ENCODE results near the gene TSPAN12.

DNA sequence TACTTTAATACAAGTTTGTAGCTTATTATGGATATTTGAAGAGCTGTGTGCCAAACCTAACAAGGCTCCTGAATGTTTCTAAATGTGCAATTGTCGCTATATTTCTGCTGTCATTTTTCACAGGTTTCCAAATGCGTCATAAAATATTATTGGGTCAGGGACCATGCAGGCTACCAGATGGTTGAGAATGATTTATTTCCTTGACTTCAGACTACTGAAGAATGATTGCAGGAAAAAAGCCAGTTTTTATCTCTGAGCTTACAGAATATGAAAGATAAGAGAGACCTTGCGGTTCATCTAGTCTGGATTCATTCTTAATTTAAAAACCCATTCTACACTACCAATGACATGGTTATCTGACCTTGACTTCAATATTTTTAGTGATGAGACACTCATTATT, 55.2 kb downstream of the TSPAN12 start:
- TF ChIP-seq, protein P1, sequence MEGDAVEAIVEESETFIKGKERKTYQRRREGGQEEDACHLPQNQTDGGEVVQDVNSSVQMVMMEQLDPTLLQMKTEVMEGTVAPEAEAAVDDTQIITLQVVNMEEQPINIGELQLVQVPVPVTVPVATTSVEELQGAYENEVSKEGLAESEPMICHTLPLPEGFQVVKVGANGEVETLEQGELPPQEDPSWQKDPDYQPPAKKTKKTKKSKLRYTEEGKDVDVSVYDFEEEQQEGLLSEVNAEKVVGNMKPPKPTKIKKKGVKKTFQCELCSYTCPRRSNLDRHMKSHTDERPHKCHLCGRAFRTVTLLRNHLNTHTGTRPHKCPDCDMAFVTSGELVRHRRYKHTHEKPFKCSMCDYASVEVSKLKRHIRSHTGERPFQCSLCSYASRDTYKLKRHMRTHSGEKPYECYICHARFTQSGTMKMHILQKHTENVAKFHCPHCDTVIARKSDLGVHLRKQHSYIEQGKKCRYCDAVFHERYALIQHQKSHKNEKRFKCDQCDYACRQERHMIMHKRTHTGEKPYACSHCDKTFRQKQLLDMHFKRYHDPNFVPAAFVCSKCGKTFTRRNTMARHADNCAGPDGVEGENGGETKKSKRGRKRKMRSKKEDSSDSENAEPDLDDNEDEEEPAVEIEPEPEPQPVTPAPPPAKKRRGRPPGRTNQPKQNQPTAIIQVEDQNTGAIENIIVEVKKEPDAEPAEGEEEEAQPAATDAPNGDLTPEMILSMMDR (IDR thresholded peaks at IDR 0.05), result no peak
- no peak for TF ChIP-seq EZH2 (IDR thresholded peaks at IDR 0.05; ENCODE audit: borderline replicate concordance, insufficient read depth, low read depth, low read length, poor library complexity, severe bottlenecking)
